GM21515 (cell line): ENCODE data around the gene GUCA2A.

Source experiments
- ATAC-seq: cut with Tn5 transposase; IDR thresholded peaks from one replicate; pipeline ENCODE4 v1.9.1; 2021; ENCODE audit not compliant: unreplicated experiment

GUCA2A gene

GRCh38 chr1:42155362-42155761, 9.2 kb downstream of the GUCA2A start:
- ATAC-seq: no peak

GRCh38 chr1:42154685-42155084, 9.9 kb downstream of the GUCA2A start:
- no peak for ATAC-seq

GRCh38 chr1:42153624-42154023, 10.9 kb downstream of the GUCA2A start:
- ATAC-seq: no peak

GRCh38 chr1:42152907-42153600, 11.5 kb downstream of the GUCA2A start, which contains the start of gene GUCA2B:
GUCA2B (plus strand) TSS chr1:42153410; CDS start chr1:42153451, 41 bp downstream.
- ATAC-seq: no peak

- ATAC-seq: no peak
Observed at GRCh38 chr1:42152119-42152518, 12.4 kb downstream of the GUCA2A start.

- ATAC-seq: no peak
Observed at GRCh38 chr1:42150651-42151050, 13.9 kb downstream of the GUCA2A start.

GRCh38 chr1:42148166-42148565, 16.4 kb downstream of the GUCA2A start:
- no peak for ATAC-seq

- no peak for ATAC-seq
Observed at GRCh38 chr1:42146626-42147320, 17.8 kb downstream of the GUCA2A start.

- ATAC-seq: no peak
Observed at GRCh38 chr1:42145764-42146625, 18.6 kb downstream of the GUCA2A start.

- ATAC-seq: no peak
Observed at GRCh38 chr1:42145389-42145716, 19.2 kb downstream of the GUCA2A start.

GRCh38 chr1:42144711-42145388, 19.7 kb downstream of the GUCA2A start:
- no peak for ATAC-seq

GRCh38 chr1:42143896-42144710, 20.4 kb downstream of the GUCA2A start:
- no peak for ATAC-seq

- no peak for ATAC-seq
Observed at GRCh38 chr1:42142894-42143675, 21.5 kb downstream of the GUCA2A start.

- no peak for ATAC-seq
Observed at GRCh38 chr1:42141978-42142377, 22.6 kb downstream of the GUCA2A start.

GRCh38 chr1:42140191-42140590, 24.4 kb downstream of the GUCA2A start:
- no peak for ATAC-seq

GRCh38 chr1:42139444-42139843, 25.1 kb downstream of the GUCA2A start:
- no peak for ATAC-seq

GRCh38 chr1:42138586-42138985, 26.0 kb downstream of the GUCA2A start:
- no peak for ATAC-seq

GRCh38 chr1:42137766-42138165, 26.8 kb downstream of the GUCA2A start:
- ATAC-seq: no peak

- no peak for ATAC-seq
Observed at GRCh38 chr1:42136466-42136865, 28.1 kb downstream of the GUCA2A start.

GRCh38 chr1:42135426-42135825, 29.1 kb downstream of the GUCA2A start:
- ATAC-seq: no peak
